BJ (cell line): ENCODE measurements around the gene GNB5. TPM values are rescaled to one million over a fixed set of nuclear protein-coding genes. Genes with fewer than 3 reads are reported as not detected.
A peak's percentile ranks its signal among the peaks of the same experiment; 100 is the strongest.

ENCODE experiments used
- CTCF ChIA-PET: fragments of 350-600 bp; formaldehyde crosslinking; extraction: SDS; loops from one replicate; lab custom pipeline; 2021; ENCODE audit warnings: antibody characterized with exemption, inconsistent platforms; lab: Yijun Ruan, JAX
- POLR2A ChIA-PET: fragments of 300-600 bp; sonication (Branson Sonifier 250); formaldehyde crosslinking; extraction: SDS; loops from one replicate; lab custom pipeline; 2021; ENCODE audit warnings: antibody characterized with exemption; lab: Charles Lee
- DNase-seq: peaks from one replicate; pipeline ENCODE4 v3.0.0-alpha.2; 2011; ENCODE audit warnings: low read depth
- H3K27me3 ChIP-seq: 2 replicates; pipeline ENCODE4 v1.6.0; 2011; ENCODE audit warnings: low read length; ENCODE audit not compliant: control insufficient read depth, insufficient read depth
- H3K36me3 ChIP-seq: 2 replicates; pipeline ENCODE4 v1.5.1; 2011; ENCODE audit warnings: low read length; ENCODE audit not compliant: control insufficient read depth, insufficient read depth
- H3K4me3 ChIP-seq: 2 replicates; pipeline ENCODE4 v1.5.1; 2011; ENCODE audit warnings: low read depth, mild to moderate bottlenecking, control low read depth, low read length
- CTCF ChIP-seq: IDR thresholded peaks from 2 replicates; pipeline ENCODE4 v1.5.1; 2011; ENCODE audit warnings: low read depth, mild to moderate bottlenecking, control low read depth, inconsistent platforms, low read length, moderate library complexity; ENCODE audit not compliant: insufficient read depth
- polyA plus RNA-seq: library from polyadenylated mRNA; depleted of rRNA; stranded (reverse); fragments of >200 nt; gene quantifications from 2 replicates; pipeline ENCODE4 v1.2.3, GENCODE V29; 2011

The GNB5 gene
- polyA plus RNA-seq, 1 experiment = 63.0 TPM

GRCh38 chr15:52164631-52165265 is 26.4 kb downstream of the GNB5 start:
- no peak overlapping the region for H3K4me3 ChIP-seq
- no peaks in the 10 kb centered on the region for H3K27me3 ChIP-seq
- ChIA-PET POLR2A (no interaction called here), CTCF (interaction anchor here (0.6 to 2.8 kb wide), 5 partner anchors 10 to 62 kb away, joined by 3 to 9 read pairs (median 3); no protein-coding TSS in a partner anchor)
- no peak for DNase-seq
- TF ChIP-seq CTCF = no peak
- no peaks in the 10 kb centered on the region; the same call in none of the 2 replicates for H3K36me3 ChIP-seq

DNA sequence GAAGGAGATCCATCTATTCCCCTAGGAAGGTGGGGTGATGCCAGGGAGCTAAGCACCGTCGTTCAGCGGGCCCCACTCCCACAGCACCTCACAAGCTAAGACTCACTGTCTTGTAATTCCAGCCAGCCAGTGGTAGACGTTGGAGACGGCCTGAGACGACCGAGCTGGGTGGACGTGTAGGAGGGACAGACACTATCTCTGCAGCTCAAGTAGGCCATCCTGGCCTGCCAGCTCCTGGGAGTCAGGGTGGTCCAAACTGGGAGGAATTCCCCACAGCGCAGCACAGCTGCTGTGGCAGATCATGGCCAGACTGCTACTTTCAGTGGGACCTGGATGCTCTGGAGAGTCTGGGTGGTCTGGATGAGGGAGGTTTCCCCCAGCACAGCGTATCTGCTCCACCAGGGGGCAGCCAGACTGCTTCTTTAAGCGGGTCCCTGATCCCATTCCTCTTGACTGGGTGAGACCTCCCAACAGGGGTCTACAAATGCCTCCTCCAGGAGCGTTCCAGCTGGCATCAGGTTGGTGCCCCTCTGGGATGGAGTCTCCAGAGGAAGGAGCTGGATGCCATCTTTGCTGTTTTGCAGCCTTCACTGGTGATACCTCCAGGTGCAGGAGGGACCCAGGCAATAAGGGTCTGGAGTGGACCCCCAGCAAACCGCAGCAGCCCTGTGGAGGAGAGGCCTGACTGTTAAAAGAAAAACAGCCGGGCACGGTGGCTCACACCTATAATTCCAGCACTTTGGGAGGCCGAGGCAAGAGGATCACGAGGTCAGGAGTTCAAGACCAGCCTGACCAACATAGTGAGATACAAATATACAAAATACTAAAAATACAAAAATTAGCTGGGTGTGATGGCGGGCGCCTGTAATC is 27.6 kb downstream of the GNB5 start:
- Histone ChIP-seq H3K36me3 (peaks cover 2% of the 10 kb centered on the region), H3K27me3 (no peaks in the 10 kb centered on the region), H3K4me3 (no peak overlapping the region)
- ChIA-PET POLR2A (no interaction called here), CTCF (interaction anchor here (0.6 to 2.8 kb wide), 7 partner anchors 10 to 237 kb away, joined by 3 to 9 read pairs (median 3); no protein-coding TSS in a partner anchor)
- DNase-seq = no peak
- TF ChIP-seq CTCF = no peak

- no peaks in the 10 kb centered on the region for H3K27me3 ChIP-seq
- no peak overlapping the region for H3K4me3 ChIP-seq
- POLR2A ChIA-PET = interaction anchor here (1.0 kb wide), 1 partner anchor 16 kb away, joined by 4 read pairs; no protein-coding TSS in a partner anchor
- H3K36me3 ChIP-seq = peaks cover 2% of the 10 kb centered on the region
- DNase-seq = no peak
- TF ChIP-seq CTCF = no peak
- CTCF ChIA-PET = interaction anchor here (0.6 to 1.5 kb wide), 7 partner anchors 9 to 236 kb away, joined by 3 to 5 read pairs (median 3); no protein-coding TSS in a partner anchor
Observed at GRCh38 chr15:52162876-52163275, 28.3 kb downstream of the GNB5 start.

GRCh38 chr15:52162260-52162659 is 28.9 kb downstream of the GNB5 start:
- POLR2A ChIA-PET = interaction anchor here (1.0 kb wide), 1 partner anchor 17 kb away, joined by 4 read pairs; no protein-coding TSS in a partner anchor
- CTCF ChIA-PET = interaction anchor here (1.1 to 1.3 kb wide), 4 partner anchors 9 to 65 kb away, joined by 3 read pairs; no protein-coding TSS in a partner anchor
- Histone ChIP-seq H3K27me3 (no peaks in the 10 kb centered on the region), H3K36me3 (peaks cover 2% of the 10 kb centered on the region), H3K4me3 (no peak overlapping the region)
- TF ChIP-seq CTCF = no peak
- DNase-seq = peak; percentile 63
